Activated naive CD4-positive, alpha-beta T cell treated with anti-CD3 and anti-CD28 coated beads for 36 hours (primary cell): ENCODE measurements around the gene DIP2C. TPM values are rescaled to one million over a fixed set of nuclear protein-coding genes. Genes with fewer than 3 reads are reported as not detected.

Experiments used
- CTCF ChIA-PET: fragments of 350-600 bp; sonication (Branson Sonifier 250); formaldehyde crosslinking; loops from one replicate; lab custom pipeline; 2021; ENCODE audit warnings: antibody characterized with exemption; lab: Charles Lee
- DNase-seq: peaks from one replicate; pipeline ENCODE4 v3.0.0-alpha.2; 2020
- H3K27ac Mint-ChIP-seq: one replicate; pipeline ENCODE4 v1.8.0; 2021; ENCODE audit warnings: mild to moderate bottlenecking, mixed read lengths
- H3K27me3 Mint-ChIP-seq: one replicate; pipeline ENCODE4 v1.8.0; 2021; ENCODE audit warnings: low read depth, mixed read lengths
- H3K36me3 Mint-ChIP-seq: one replicate; pipeline ENCODE4 v1.8.0; 2021; ENCODE audit warnings: low read depth, mixed read lengths
- H3K4me1 Mint-ChIP-seq: one replicate; pipeline ENCODE4 v1.8.0; 2021; ENCODE audit warnings: low read depth, mixed read lengths
- H3K4me3 Mint-ChIP-seq: one replicate; pipeline ENCODE4 v1.8.0; 2021; ENCODE audit warnings: mild to moderate bottlenecking, moderate library complexity, mixed read lengths
- H3K9me3 Mint-ChIP-seq: one replicate; pipeline ENCODE4 v1.8.0; 2021; ENCODE audit warnings: mixed read lengths
- intact Hi-C: fragments of 100-400 bp; cut with micrococcal nuclease; formaldehyde crosslinking; loops from one replicate; pipeline ENCODE4 v1.15.1; 2023
- total RNA-seq, 2 experiments: library from RNA; stranded (reverse); gene quantifications; one replicate each; pipeline ENCODE4 v1.2.3, GENCODE V29; 2021

The DIP2C gene
- total RNA-seq, 2 experiments from 2014 or later: 0.67 to 0.91 TPM

DNA sequence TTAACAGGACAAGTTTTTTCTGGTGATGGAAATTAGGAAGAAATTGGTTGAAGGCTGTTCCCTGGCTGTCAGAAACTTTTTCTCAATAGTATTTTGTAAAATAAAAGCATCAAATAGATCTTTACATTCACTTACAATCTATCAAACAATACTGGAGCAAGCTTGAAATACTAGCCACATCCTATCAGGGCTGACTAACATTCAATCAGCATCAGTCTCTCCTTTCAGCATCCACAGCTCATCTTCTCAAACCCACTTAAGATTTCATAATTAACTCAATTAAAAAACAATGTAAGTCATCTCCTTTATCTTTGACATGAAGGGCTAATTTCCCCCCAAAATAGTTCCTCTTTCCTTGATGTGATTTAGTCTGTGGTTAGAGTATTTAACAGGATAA is 80.2 kb downstream of the DIP2C start:
- CTCF ChIA-PET: no interaction called here
- intact Hi-C loops: no loop called here
- Mint-ChIP-seq H3K27ac (no peak overlapping the region), H3K4me3 (no peak overlapping the region), H3K27me3 (no peaks in the 10 kb centered on the region), H3K9me3 (peaks cover 3% of the 10 kb centered on the region), H3K36me3 (no peaks in the 10 kb centered on the region), H3K4me1 (peaks cover 14% of the 10 kb centered on the region)
- no peak for DNase-seq

DNA sequence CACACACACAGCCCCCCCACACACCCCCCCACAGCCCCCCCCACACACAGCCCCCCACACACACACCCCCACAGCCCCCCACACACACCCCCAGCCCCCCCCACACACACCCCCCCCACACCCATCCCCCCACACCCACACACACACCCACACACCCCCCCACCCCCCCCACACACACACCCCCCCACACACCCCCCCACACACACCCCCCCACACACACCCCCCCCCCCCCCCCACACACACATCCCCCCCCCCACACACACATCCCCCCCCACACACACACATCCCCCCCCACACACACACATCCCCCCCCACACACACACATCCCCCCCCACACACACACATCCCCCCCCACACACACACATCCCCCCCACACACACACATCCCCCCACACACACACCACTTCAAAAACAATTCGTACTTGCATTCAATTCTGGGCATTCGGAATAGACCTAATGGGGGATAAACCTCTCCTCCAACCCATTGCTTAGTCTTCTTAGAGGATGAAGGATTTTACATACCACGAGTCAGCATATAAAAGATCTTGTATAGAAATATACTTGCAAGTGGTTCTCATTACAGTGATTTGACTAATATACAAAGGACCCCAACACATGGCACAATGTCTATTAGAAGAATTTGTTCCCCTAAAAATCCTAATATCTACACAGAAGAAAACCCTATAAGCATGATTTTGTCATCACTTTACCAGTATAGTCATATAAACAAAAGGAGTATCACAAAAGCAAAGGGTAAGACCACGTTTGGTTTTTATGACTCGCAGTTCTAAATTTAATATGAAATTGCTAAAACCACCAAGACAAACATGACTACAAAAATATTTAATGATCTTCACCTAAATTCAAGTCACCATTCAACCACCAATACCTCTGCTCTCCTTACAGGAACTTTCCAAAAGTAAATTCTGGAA is 80.9 kb downstream of the DIP2C start:
- Mint-ChIP-seq H3K27me3 (no peaks in the 10 kb centered on the region), H3K9me3 (peaks cover 3% of the 10 kb centered on the region), H3K4me3 (no peak overlapping the region), H3K27ac (no peak overlapping the region), H3K4me1 (peaks cover 14% of the 10 kb centered on the region), H3K36me3 (no peaks in the 10 kb centered on the region)
- intact Hi-C loops: no loop called here
- no peak for DNase-seq
- CTCF ChIA-PET: no interaction called here

DNA sequence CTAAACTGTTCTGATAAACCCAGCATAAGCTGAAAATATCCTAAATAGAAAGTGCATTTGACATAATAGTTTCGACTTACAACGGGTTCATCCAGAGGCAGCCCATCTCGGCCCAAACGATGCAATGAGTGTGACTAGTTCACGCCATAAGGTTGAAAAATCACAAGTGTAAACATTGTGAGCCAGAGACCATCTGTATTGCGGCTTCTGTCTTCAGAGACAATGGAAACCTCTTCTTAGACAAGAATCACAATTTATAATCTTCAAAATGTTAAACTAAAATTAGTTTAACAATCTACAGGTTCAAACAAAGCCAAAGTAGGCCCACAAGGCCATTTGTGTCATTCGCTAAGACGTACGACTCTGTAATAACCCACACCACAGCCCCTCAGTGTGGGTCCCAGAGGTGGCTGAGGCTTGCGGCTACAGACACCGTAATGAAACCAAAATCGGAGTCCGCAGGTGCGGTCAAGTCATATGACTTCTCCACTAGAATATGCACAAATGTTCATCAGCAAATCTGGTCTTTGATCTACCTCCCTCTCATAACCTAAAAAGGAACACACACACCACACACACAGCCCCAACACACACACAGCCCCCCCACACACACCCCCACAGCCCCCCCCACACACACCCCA is 81.8 kb downstream of the DIP2C start:
- no peak overlapping the region for H3K4me3 Mint-ChIP-seq
- peaks cover 14% of the 10 kb centered on the region for H3K4me1 Mint-ChIP-seq
- peaks cover 3% of the 10 kb centered on the region for H3K9me3 Mint-ChIP-seq
- DNase-seq: no peak
- CTCF ChIA-PET: no interaction called here
- H3K36me3 Mint-ChIP-seq: no peaks in the 10 kb centered on the region
- no peak overlapping the region for H3K27ac Mint-ChIP-seq
- H3K27me3 Mint-ChIP-seq: no peaks in the 10 kb centered on the region
- intact Hi-C loops: no loop called here

DNA sequence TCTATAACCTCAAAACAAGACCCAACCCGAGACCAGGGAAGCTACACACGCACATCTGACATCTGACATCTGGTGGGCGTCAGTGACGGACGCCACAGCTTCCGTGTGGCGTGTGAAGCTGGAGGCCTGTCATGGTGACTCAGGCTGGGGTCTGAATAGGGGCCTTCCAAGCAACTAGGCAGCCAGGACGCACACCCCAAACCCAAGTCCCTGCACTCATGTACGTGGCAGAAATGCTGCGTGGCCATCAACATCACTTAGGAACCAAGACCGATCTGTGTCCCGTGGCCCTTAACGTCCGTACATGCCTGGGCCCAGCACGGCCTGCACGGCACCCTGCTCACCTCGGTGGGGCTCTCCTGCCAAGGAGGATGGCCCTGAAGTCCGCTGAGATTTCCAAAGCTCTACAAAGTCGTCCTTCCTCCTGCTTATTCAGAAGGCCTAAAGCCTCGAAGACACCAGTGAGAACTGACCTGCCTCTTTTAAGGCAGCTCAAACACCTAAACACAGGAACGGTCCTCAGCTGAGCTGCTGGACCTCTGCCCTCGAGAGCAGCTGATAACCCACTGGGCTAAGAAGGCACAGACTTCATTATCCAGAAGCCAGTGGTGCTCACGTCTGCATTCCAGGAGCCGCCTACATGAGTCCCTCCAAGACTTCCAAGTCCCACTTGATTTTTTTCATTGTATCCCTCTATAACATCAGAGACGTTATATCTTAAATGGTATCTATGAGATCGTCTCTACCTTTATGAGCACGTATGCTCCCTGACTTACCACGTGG is 82.5 kb downstream of the DIP2C start:
- CTCF ChIA-PET: no interaction called here
- Mint-ChIP-seq H3K27ac (no peak overlapping the region), H3K4me3 (no peak overlapping the region), H3K4me1 (peaks cover 14% of the 10 kb centered on the region), H3K9me3 (peaks cover 3% of the 10 kb centered on the region), H3K36me3 (no peaks in the 10 kb centered on the region), H3K27me3 (no peaks in the 10 kb centered on the region)
- no peak for DNase-seq
- intact Hi-C loops: no loop called here

DNA sequence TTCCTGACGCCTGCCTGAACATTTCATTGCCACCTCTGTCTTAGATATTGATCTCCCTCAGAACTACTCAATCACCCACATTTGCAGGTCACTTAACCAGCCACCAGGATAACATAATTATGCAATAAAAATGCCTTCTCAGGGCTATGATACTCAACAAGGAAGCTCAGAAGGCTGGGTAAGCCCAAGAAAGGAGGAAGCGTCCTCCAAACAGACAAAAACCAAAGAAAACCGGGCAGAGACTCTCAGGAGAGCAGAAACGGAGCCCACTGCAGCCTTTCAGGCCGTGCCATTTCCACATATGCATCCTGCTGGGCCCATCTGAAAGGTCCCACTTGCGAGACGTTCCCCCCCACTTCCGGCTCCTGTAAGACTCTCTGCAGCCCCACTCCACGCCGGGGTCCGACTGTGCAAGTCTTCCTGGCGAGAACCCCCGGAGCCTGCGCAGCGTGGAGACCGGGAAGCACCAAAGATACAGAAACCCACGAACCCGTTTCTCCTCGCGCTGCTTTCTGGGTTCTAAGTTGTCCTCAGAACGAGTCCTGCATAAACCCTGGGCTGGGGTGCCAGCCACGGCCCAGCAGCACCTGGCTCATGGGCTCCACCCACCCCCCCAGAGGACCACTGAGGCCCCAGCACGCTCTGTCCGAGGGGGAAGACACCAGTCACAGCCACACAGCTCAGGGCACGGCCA is 83.7 kb downstream of the DIP2C start:
- CTCF ChIA-PET: no interaction called here
- H3K27ac Mint-ChIP-seq: no peak overlapping the region
- intact Hi-C loops: no loop called here

DNA sequence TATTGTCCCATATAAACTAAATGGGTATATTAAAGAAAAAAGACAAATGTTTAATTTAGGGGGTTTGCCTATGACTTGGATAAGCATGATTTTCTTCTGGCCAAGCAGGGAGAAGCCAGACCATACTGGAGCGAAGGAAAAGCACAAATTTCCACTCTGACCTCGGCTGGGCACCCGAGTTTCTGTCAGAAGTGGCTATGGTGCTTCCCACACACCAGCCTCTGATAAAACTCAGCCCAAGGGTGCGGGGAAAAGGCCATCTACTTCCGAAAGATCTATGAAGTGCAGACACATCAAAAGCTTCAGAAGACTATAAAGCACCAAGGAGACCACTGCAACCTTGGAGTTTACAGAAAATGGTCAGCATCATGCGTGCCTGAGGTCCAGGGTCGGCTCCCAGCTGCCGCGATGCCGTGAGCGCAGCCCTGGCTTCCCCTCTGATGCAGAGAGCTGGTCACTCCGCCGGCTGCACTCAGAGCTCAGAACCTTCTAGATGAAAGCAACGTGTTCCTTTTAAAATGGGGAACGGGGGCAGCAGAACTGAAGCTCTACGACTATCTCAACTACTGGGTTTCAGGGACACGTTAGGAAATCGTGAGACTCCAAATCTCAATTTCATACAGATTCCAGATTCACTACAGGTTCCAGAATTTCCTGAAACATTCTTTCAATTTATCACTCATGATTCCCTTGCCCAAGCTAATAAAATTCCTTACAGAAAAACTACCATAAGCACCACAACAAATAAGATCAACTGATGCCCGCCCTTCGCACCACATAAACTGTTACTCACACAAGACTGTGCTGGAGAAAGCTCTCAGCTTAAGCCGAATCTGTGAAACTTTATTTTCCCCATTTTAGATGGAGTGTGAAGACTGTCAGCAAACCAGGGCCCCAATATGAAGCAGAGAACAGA is 84.5 kb downstream of the DIP2C start:
- no peaks in the 10 kb centered on the region for H3K36me3 Mint-ChIP-seq
- intact Hi-C loops: no loop called here
- H3K27me3 Mint-ChIP-seq: no peaks in the 10 kb centered on the region
- no peak for DNase-seq
- H3K4me3 Mint-ChIP-seq: no peak overlapping the region
- CTCF ChIA-PET: no interaction called here
- no peaks in the 10 kb centered on the region for H3K9me3 Mint-ChIP-seq
- no peak overlapping the region for H3K27ac Mint-ChIP-seq
- peaks cover 8% of the 10 kb centered on the region for H3K4me1 Mint-ChIP-seq

More for the DNA sequence above, 83.7 kb downstream of the DIP2C start:
- no peaks in the 10 kb centered on the region for H3K27me3 Mint-ChIP-seq
- H3K4me1 Mint-ChIP-seq: peaks cover 8% of the 10 kb centered on the region
- no peak overlapping the region for H3K4me3 Mint-ChIP-seq
- DNase-seq: no peak
- H3K36me3 Mint-ChIP-seq: no peaks in the 10 kb centered on the region
- H3K9me3 Mint-ChIP-seq: no peaks in the 10 kb centered on the region

DNA sequence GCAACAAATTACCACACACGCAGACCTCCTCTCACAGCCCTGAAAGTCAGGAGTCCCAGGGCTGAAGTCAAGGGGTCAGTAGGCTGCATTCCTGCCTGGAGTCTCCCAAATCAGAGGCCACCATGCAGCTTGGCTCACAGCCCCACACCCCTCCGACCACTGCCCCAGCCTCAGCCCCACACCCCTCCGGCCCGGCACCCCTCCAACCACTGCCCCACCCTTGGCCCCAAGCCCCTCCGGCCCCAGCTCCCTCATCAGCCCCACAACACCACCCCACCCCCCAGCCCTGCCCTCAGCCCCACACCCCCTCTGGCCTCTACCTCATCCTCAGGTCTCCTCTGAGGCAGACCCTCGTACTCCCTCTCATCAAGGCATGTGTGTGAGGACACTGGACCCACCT is 85.7 kb downstream of the DIP2C start:
- Mint-ChIP-seq H3K4me1 (peaks cover 2% of the 10 kb centered on the region), H3K36me3 (no peaks in the 10 kb centered on the region), H3K4me3 (no peak overlapping the region), H3K9me3 (no peaks in the 10 kb centered on the region), H3K27me3 (no peaks in the 10 kb centered on the region), H3K27ac (no peak overlapping the region)
- DNase-seq: no peak
- intact Hi-C loops: no loop called here
- CTCF ChIA-PET: no interaction called here

DNA sequence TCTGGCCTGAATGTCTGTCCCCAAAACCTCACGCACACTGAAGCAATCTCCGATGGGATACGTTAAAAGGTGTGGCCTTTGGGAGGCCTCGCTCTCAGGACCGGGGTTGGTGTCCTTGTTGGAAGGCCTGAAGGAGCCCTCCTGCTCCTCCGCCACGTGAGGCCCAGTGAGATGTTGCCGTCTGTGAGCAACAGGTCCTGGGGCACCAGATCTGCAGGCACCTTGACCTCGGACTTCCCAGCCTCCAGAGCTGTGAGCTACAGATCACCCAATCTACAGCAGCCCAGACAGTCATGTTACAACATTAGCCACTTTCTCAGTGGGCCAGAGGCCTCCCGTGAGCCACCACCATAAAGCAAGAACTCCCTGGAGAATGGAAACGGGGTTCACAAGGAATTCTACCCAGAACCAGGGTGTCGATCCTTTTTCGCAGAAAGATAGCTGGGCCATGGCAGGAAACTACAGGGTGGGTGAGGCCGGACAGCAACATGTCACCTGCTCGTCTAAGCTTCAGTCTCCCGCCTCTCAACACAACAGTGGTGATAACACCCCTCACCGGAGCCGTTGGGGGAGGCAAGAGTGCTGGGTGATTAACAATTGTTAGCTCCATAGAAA is 87.0 kb downstream of the DIP2C start:
- CTCF ChIA-PET: no interaction called here
- Mint-ChIP-seq H3K27me3 (no peaks in the 10 kb centered on the region), H3K36me3 (no peaks in the 10 kb centered on the region), H3K4me1 (no peaks in the 10 kb centered on the region), H3K4me3 (no peak overlapping the region), H3K9me3 (no peaks in the 10 kb centered on the region), H3K27ac (no peak overlapping the region)
- no peak for DNase-seq
- intact Hi-C loops: no loop called here

DNA sequence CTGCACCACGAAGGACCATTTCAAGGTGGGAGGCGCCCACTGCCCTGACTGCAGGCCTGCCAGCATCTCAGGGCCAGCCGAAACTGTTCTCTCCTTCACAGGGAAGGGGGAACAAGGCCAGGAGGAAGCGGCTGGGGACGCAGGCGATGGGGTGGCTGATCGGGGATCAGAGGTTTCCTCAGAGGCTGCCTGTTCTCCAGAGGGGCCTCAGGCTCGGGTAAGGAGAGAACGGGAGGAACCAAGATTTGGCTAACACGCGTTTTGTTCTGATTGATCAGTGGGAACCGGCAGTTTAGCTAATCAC is 87.9 kb downstream of the DIP2C start:
- no peaks in the 10 kb centered on the region for H3K4me1 Mint-ChIP-seq
- no peaks in the 10 kb centered on the region for H3K9me3 Mint-ChIP-seq
- H3K36me3 Mint-ChIP-seq: no peaks in the 10 kb centered on the region
- no peaks in the 10 kb centered on the region for H3K27me3 Mint-ChIP-seq
- CTCF ChIA-PET: no interaction called here
- DNase-seq: no peak
- no peak overlapping the region for H3K27ac Mint-ChIP-seq
- intact Hi-C loops: no loop called here
- no peak overlapping the region for H3K4me3 Mint-ChIP-seq

DNA sequence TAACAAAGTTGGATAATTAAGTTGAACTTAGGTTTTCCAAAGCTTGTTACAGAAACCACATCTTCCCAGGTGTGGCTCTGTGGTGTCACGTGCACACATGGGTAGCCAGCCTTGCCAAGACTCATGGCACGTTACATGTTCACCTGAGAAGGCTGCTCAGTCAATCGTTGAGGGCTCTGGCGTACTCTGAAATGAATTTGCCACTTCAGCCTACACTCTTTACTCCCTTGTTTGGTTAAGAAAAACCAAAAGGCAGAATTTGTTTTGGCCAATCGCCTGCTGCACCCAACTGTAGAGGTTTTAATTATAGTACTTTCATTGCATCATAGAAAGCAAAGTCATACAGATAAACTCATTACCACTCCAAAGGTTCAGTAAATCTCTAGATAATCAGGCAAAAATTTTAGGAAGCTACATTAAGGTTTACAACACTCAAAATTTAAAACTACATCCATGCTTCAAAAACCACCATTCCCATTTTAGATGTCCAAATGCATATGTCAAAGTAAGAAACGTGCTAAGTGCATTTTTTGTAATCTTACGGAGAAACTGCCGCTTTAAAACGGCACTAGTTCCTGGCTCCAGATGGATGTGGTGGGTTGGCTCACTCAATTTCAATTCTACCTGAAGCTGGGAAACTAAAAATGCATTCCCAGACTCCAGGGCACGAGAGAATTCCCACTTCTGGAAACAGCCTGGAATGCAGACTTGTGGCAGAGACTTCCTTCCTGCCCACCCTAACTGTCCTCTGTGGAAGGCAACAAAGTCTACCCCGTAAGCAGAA is 88.4 kb downstream of the DIP2C start:
- intact Hi-C loops: no loop called here
- no peaks in the 10 kb centered on the region for H3K27me3 Mint-ChIP-seq
- no peaks in the 10 kb centered on the region for H3K36me3 Mint-ChIP-seq
- no peaks in the 10 kb centered on the region for H3K9me3 Mint-ChIP-seq
- no peak overlapping the region for H3K27ac Mint-ChIP-seq
- DNase-seq: no peak
- CTCF ChIA-PET: no interaction called here
- H3K4me1 Mint-ChIP-seq: no peaks in the 10 kb centered on the region
- no peak overlapping the region for H3K4me3 Mint-ChIP-seq

DNA sequence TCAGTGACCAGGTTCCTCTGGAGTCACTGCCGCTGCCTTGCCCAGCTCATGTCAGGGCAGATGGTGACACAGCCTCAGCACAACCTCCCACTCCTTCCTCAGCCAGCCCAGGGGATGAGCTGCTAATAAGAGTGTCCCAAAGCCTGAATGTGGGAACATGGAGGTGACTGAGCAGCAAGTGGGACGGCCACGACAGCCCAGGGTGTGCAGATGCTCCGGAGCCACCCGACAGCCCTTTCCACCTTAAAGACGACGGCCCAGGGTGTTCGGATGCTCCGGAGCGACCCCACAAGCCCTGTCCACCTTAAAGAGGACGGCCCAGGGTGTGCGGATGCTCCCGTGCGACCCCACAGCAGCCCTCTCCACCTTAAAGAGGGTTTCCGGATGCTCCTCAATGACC is 89.2 kb downstream of the DIP2C start:
- Mint-ChIP-seq H3K9me3 (no peaks in the 10 kb centered on the region), H3K27me3 (no peaks in the 10 kb centered on the region), H3K4me3 (no peak overlapping the region), H3K27ac (no peak overlapping the region), H3K4me1 (no peaks in the 10 kb centered on the region), H3K36me3 (no peaks in the 10 kb centered on the region)
- DNase-seq: no peak
- intact Hi-C loops: no loop called here
- CTCF ChIA-PET: no interaction called here
